CD4-positive, alpha-beta T cell (primary cell): Measurements from ENCODE around the gene ARHGEF11. TPM values are rescaled to one million over a fixed set of nuclear protein-coding genes. Genes with fewer than 3 reads are reported as not detected.

Experiments
- ATAC-seq: fragments of 200-7000 bp; cut with Tn5 transposase; one replicate; pipeline ENCODE4 v1.10.0; 2022; ENCODE audit warnings: mild to moderate bottlenecking; ENCODE audit not compliant: poor library complexity
- CTCF ChIA-PET: fragments of 350-600 bp; sonication (Branson Sonifier 250); formaldehyde crosslinking; loops from one replicate; lab custom pipeline; 2021; ENCODE audit warnings: antibody characterized with exemption, inconsistent platforms; lab: Charles Lee
- POLR2A ChIA-PET: fragments of 350-600 bp; sonication (Branson Sonifier 250); formaldehyde crosslinking; loops from one replicate; lab custom pipeline; 2021; ENCODE audit warnings: antibody characterized with exemption, inconsistent platforms; lab: Charles Lee
- DNase-seq, 14 experiments: peaks; one replicate each; pipeline ENCODE4 v3.0.0-alpha.2; 2013 to 2020; ENCODE audit warnings: mixed read lengths in 2 of 14
- H3K27ac ChIP-seq, 2 donors: one replicate each; pipeline versions ENCODE4 v1.5.1 to v1.7.0; 2013; ENCODE audit warnings: low read length in 2 of 2, low read depth in 1 of 2, mild to moderate bottlenecking in 1 of 2
- H3K27me3 ChIP-seq, 2 experiments: 1 replicate in 1 of 2; 2 replicates in 1 of 2; pipeline versions ENCODE4 v1.6.1 to v1.7.0; 2013; ENCODE audit warnings: low read length in 2 of 2, control low read depth in 1 of 2, mild to moderate bottlenecking in 1 of 2, moderate library complexity in 1 of 2; ENCODE audit not compliant: insufficient read depth in 2 of 2, control insufficient read depth in 1 of 2
- H3K36me3 ChIP-seq: one replicate; pipeline ENCODE4 v1.6.1; 2013; ENCODE audit warnings: low read length, control low read depth; ENCODE audit not compliant: insufficient read depth
- H3K4me1 ChIP-seq: one replicate; pipeline ENCODE4 v1.6.1; 2013; ENCODE audit warnings: low read length, control low read depth; ENCODE audit not compliant: insufficient read depth
- H3K4me3 ChIP-seq: one replicate; pipeline ENCODE4 v1.5.1; 2013; ENCODE audit warnings: mild to moderate bottlenecking, low read length, moderate library complexity
- H3K9me3 ChIP-seq, 2 experiments: 1 replicate in 1 of 2; 2 replicates in 1 of 2; pipeline versions ENCODE4 v1.6.1 to v1.7.0; 2013; ENCODE audit warnings: low read length in 2 of 2, mild to moderate bottlenecking in 2 of 2, control low read depth in 1 of 2, moderate library complexity in 1 of 2; ENCODE audit not compliant: control insufficient read depth in 1 of 2, insufficient read depth in 1 of 2
- H3K27ac Mint-ChIP-seq: one replicate; pipeline ENCODE4 v1.8.0; 2020; ENCODE audit warnings: mixed read lengths
- H3K27me3 Mint-ChIP-seq: one replicate; pipeline ENCODE4 v1.8.0; 2021; ENCODE audit warnings: mixed read lengths
- H3K36me3 Mint-ChIP-seq: one replicate; pipeline ENCODE4 v1.8.0; 2021; ENCODE audit warnings: low read depth, mixed read lengths
- H3K4me1 Mint-ChIP-seq: one replicate; pipeline ENCODE4 v1.8.0; 2021; ENCODE audit warnings: low read depth, mixed read lengths
- H3K4me3 Mint-ChIP-seq: one replicate; pipeline ENCODE4 v1.8.0; 2020; ENCODE audit warnings: mild to moderate bottlenecking, mixed read lengths
- H3K9me3 Mint-ChIP-seq: one replicate; pipeline ENCODE4 v1.8.0; 2020; ENCODE audit warnings: mixed read lengths
- CTCF ChIP-seq: fragments of 200-600 bp; IDR thresholded peaks from one replicate; pipeline ENCODE4 v1.8.0; 2022; ENCODE audit warnings: antibody characterized with exemption, mild to moderate bottlenecking
- intact Hi-C, 2 experiments: fragments of 100-400 bp; cut with DNase I in 1 of 2; cut with micrococcal nuclease in 1 of 2; formaldehyde crosslinking; loops; one replicate each; pipeline versions ENCODE4 v1.15.1 to v1.9.0; 2023 to 2025; cut with DNase I, micrococcal nuclease
- total RNA-seq, 174 experiments: library from RNA in 2 of 174; stranded (reverse) in 2 of 174; gene quantifications; one replicate each; pipeline ENCODE4 v1.2.3 and lab custom pipeline; 2021 to 2026

The ARHGEF11 gene
- total RNA-seq, 2 experiments from 2014 or later = 13.7 to 13.9 TPM

- no peak overlapping the region for H3K27ac ChIP-seq
- ChIA-PET POLR2A (no interaction called here), CTCF (no interaction called here)
- no peak for ATAC-seq
- TF ChIP-seq CTCF = no peak
- peaks cover 33% of the 10 kb centered on the region for H3K4me1 ChIP-seq
- no peaks in the 10 kb centered on the region for H3K36me3 Mint-ChIP-seq
- peaks cover 70 to 98% of the 10 kb centered on the region in 2 experiments for H3K27me3 ChIP-seq
- peaks cover 97% of the 10 kb centered on the region for H3K27me3 Mint-ChIP-seq
- peaks cover 38% of the 10 kb centered on the region for H3K4me1 Mint-ChIP-seq
- no peak overlapping the region for H3K27ac Mint-ChIP-seq
- no peaks in the 10 kb centered on the region for H3K36me3 ChIP-seq
- no peaks in the 10 kb centered on the region for H3K9me3 Mint-ChIP-seq
- DNase-seq = no peak
- H3K4me3 Mint-ChIP-seq = no peak overlapping the region
- no peak overlapping the region for H3K4me3 ChIP-seq
- intact Hi-C loops = loop anchor here (5.0 to 10.0 kb wide), 2 partner anchors 127 to 240 kb away; no protein-coding TSS in a partner anchor
- peaks cover 0 to 23% of the 10 kb centered on the region in 2 experiments for H3K9me3 ChIP-seq
These were observed 120.9 kb downstream of the ARHGEF11 start for GRCh38 chr1:156924478-156925153.

GRCh38 chr1:156923670-156924477, 121.7 kb downstream of the ARHGEF11 start:
- DNase-seq = peak in 2 of 14 experiments; percentile 18 to 31
- Histone ChIP-seq H3K27ac (no peak overlapping the region), H3K4me3 (no peak overlapping the region), H3K4me1 (peaks cover 33% of the 10 kb centered on the region), H3K36me3 (no peaks in the 10 kb centered on the region), H3K27me3 (peaks cover 66 to 91% of the 10 kb centered on the region in 2 experiments), H3K9me3 (peaks cover 0 to 23% of the 10 kb centered on the region in 2 experiments)
- peaks cover 96% of the 10 kb centered on the region for H3K27me3 Mint-ChIP-seq
- peaks cover 38% of the 10 kb centered on the region for H3K4me1 Mint-ChIP-seq
- H3K36me3 Mint-ChIP-seq = no peaks in the 10 kb centered on the region
- no peaks in the 10 kb centered on the region for H3K9me3 Mint-ChIP-seq
- no peak for ATAC-seq
- H3K27ac Mint-ChIP-seq = no peak overlapping the region
- POLR2A ChIA-PET = no interaction called here
- CTCF ChIA-PET = no interaction called here
- H3K4me3 Mint-ChIP-seq = no peak overlapping the region
- intact Hi-C loops = loop anchor here in 1 of 2 experiments (10.0 kb wide), 1 partner anchor 239 kb away; no protein-coding TSS in a partner anchor
- no peak for TF ChIP-seq CTCF

- DNase-seq (no peak), ATAC-seq (no peak)
- ChIA-PET POLR2A (no interaction called here), CTCF (no interaction called here)
- peaks cover 36% of the 10 kb centered on the region for H3K4me1 Mint-ChIP-seq
- Histone ChIP-seq H3K27ac (no peak overlapping the region), H3K9me3 (peaks cover 0 to 23% of the 10 kb centered on the region in 2 experiments), H3K4me1 (peaks cover 33% of the 10 kb centered on the region), H3K4me3 (no peak overlapping the region), H3K27me3 (peaks cover 65 to 83% of the 10 kb centered on the region in 2 experiments), H3K36me3 (no peaks in the 10 kb centered on the region)
- no peaks in the 10 kb centered on the region for H3K36me3 Mint-ChIP-seq
- intact Hi-C loops = loop anchor here in 1 of 2 experiments (10.0 kb wide), 1 partner anchor 238 kb away; no protein-coding TSS in a partner anchor
- peak overlapping the region; percentile 6 for H3K4me3 Mint-ChIP-seq
- no peak for TF ChIP-seq CTCF
- peaks cover 94% of the 10 kb centered on the region for H3K27me3 Mint-ChIP-seq
- no peaks in the 10 kb centered on the region for H3K9me3 Mint-ChIP-seq
- H3K27ac Mint-ChIP-seq = no peak overlapping the region
These were observed 122.4 kb downstream of the ARHGEF11 start for GRCh38 chr1:156922986-156923669.
